Measurements from ENCODE around the gene EIF2AK3.

DNA sequence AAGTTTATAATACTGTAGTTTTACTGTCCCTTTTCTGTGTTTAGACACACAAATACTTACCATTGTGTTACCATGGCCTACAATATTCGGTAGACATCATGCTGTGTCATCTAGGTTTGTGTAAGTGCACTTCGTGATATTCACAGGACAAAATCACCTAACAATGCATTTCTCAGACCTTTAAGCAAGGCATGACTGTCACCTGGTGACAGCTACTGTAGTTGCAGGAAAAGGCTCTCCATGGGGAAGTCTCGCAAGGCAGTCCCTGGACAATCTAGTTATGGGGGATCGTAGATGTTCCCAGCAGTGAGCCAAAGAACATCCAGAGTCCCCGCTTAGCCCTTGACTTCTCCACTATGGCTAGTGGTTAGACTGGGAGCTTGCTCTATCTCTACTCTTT is 73.1 kb downstream of the EIF2AK3 start:
- TF ChIP-seq CTCF (IDR thresholded peaks at IDR 0.05), result no peak
- TF ChIP-seq POLR2A (IDR thresholded peaks at IDR 0.05; ENCODE audit: low read depth), result no peak
